LHCN-M2 (cell line): ENCODE data around the gene CHPF. TPM values are rescaled to one million over a fixed set of nuclear protein-coding genes. Genes with fewer than 3 reads are reported as not detected.

Experiments
- DNase-seq: peaks from one replicate; pipeline ENCODE4 v3.0.0-alpha.2; 2012; ENCODE audit warnings: low read depth
- total RNA-seq: library from RNA; depleted of rRNA; stranded (reverse); fragments of >200 nt; gene quantifications from 2 replicates; pipeline ENCODE4 v1.2.3, GENCODE V29; 2014

CHPF gene
- total RNA-seq, 1 experiment from 2014 or later: 246 TPM

GRCh38 chr2:219569041-219569440 lies 25.4 kb upstream of the CHPF start:
- DNase-seq: no peak

DNA sequence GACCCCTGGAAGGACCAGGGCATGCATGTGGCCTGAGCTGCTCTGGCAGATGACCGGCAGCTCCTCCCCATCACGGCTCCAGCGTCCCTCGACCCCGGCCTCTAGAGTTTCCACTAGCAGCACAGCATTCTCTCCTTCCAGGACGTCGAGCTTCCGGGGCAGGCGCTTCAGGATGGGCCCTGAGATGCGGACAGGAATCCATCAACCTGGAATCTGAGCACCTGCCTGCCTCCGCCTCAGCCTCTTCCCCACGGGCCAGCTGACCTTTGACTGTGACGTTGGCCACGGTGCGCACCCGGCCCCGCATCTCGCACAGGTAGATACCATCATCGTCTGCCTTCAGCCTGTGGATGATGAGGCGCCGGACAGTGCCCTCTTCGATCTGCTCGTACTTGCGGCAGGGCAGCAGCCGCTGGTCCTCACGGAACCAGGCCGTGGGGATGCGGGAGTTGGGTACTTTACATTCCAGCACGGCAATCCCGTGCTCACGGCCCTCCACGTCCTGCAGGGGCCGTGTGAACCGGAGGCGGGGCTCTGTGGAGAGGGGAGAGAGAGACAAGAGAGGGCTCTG lies 24.3 kb upstream of the CHPF start:
- no peak for DNase-seq

- DNase-seq: no peak
Measured at GRCh38 chr2:219567131-219567530, 23.5 kb upstream of the CHPF start.

- no peak for DNase-seq
Measured at GRCh38 chr2:219566640-219567039, 23.0 kb upstream of the CHPF start.

GRCh38 chr2:219565130-219566080 lies 21.8 kb upstream of the CHPF start:
- DNase-seq: no peak

DNA sequence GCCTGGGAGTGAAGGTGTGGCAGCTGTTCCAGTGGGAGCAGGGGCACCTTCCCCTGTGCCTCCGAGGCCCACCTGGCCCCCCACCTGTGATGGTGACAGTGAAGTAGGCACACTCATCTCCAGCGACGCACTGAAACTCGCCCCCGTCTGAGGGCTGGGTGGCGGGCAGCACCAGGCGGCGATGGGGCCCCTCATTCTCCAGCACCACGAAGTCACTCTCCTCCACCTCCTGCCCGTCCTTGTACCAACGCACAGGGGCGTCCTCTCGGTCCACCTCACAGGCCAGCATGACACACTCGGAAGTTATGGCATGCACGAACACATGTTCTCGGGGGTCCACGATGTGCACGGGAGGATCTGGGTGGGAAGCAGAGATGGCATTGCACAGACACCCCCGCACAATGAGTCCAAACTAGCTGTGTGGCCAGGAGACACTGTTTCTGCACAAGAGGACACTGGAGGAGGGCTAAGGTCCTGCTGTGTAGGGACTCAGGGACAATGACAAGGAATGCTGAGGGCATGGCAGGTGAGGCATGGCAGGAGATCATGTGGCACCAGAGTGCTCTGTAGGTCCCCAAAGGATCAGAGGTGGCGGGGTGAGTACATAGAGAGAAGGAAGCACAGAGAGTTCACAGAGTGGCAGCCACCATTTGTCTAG lies 19.8 kb upstream of the CHPF start:
- DNase-seq: no peak

GRCh38 chr2:219562049-219563020 lies 18.7 kb upstream of the CHPF start:
- DNase-seq: no peak

GRCh38 chr2:219561179-219562048 lies 17.8 kb upstream of the CHPF start:
- no peak for DNase-seq

DNA sequence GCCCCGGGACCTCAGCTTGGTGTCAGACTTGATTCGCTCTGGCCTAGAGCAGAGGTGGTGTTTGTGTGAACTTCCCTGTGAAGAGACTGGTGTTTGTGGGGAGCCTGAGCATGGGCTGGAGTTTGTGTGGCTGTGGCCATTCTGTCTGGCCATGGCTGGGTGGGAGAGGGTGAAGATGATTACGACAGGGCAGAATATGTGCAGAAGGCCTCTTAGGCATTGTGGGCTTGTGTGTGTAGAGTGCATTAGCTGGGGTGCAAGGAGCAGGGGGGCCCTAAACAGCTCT lies 17.2 kb upstream of the CHPF start:
- DNase-seq: no peak

DNA sequence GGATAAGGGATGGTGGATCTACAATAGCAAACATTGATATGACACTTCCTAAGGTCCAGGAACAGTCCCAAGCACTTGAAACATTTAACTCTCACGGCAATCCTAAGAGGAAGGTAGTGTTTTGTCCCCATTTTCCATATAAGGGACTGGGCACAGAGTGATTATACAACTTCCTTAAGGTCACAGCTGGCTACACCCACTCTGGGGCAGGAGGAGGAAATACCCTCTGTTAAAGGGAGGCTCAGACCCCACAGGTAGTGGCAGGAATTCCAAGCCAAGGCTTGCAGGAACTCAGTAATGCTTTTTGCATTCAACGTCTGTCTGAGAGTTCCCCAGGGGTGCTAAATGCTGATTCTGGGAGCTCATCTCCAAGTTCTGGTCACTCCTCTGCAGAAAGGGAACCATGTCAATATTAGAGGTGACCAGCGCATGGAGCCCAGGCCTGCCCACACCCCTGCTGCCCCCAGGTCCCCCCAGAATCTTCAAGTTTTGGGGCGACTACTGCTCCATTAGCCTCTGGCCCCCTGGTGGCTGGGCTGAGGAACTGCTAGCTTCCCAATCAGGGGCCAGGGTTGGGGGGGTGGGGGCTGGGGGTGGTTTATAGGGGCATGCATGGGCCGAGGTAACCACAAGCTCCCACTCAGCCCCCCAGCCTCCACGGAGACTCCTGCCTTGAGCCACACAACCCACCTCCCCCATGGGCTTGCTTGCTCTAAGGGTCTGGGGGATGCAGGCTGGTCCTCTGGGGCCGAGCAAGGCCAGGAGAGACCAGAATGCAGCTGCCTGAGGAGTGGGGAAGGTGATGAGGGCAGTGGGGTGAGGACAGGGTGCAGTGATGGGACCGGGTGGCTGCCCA lies 16.7 kb upstream of the CHPF start:
- DNase-seq: no peak

DNA sequence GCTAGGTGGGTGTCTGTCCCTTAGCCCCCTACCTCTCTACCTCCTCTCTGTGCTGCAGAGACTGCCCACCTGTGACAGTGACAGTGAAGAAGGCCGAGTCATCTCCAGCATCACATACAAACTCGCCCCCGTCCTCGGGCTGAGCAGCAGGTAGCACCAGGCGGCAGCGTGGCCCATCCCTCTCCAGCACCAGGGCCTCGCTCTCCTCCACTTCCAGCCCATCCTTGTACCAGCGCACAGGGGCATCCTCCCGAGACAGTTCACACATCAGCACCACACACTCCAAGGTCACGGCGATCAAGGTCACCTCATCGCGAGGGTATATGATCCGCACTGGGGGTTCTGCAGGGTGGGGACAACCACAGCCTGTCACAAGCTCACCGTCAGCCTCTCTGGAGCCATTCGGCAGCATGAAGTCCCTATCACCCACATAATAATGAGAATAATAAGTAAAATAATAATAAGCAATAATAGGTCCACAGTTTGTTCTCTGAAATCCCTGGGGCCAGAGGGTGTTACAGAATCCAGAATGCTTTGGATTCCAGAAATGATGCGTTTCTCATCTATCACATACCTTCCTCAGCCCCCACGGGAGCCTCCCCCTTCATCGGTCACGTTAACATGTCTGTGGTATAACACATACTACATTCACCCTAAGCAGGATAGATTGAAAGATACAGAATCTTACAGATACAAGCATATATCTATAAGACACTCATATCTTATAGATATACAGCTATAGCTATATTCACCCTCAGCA lies 15.7 kb upstream of the CHPF start:
- no peak for DNase-seq

DNA sequence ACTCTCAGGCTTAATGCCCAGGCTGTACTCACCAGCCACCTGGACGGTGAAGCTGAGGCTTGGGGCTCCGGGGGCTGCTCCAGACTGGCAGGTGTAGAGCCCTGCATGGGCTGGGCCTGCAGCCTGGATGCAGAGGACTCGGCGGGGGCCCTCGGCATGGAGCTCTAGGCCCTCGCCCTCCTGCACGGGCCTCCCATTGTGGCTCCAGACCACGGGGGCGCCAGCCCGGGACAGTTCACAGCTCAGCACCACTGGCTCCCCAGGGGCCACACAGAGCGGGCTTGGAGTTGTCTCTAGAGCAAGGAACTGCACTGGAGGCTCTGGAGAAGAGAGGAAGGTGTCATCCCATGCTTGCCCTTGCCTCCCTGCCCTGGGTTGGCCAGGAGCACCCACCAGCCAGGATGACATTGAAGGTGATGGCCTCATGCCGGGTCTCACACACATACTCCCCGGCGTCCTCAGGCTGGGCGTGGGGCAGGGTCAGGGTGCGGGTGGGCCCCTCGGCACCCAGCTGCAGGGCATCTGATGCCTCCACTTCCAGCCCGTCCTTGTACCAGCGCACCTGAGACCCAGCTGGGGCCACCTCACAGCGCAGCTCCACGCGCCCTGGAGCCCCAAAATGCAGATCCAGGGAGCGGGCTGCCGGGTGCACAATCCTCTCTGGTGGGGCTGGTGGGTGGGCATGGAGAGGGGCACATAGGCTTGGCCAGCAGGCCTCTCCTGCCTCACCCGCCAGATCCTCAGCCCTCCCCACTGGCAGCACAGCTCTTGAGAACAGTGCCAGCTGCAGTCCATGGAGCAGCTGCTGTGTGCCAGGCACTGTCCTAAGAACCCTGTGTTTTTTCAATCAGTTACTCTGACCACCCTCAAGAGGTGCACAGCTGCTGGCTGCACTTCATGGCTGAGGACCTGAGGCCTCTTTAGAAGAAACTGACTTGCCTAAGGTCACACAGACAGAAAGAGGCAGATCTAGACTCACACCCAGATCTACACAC lies 14.5 kb upstream of the CHPF start:
- peak; percentile 23 for DNase-seq

DNA sequence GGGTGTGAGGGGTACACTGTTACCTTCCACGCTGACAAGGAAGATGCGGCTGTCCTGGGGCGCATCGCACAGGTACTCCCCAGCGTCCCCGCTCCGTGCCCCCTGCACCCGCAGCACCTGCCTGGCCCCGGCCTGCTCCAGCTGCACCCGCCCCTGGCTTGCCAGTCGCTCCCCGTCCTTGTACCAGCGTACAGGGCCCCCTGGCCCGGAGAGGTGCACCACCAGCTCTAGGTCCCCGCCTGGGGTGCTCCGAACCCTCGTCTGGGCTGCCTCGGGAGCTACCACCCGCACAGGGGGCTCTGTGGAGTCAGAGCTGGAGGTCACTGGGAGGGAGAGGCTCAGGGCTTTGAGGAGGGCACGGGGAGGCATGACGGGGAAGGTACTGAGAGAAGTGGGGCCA lies 13.7 kb upstream of the CHPF start:
- no peak for DNase-seq

DNA sequence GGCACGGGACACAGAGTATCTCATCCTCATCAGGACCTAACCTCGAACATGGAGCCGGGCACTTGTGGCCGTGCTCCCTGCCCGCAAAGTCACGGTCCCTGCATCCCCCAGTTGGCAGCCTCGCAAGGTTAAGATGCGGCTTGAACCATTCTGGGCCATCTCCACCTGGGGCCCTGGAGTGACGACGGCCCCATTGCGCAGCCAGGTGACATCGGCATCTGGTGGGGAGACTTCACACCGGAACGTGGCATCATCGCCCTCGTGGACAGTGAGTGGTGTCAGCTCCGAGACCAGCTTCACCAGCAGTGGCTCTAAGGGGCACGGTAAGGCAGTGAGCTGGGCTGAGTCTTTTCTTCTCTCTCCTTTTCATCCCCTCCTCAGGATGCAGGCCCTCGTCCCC lies 12.8 kb upstream of the CHPF start:
- DNase-seq: no peak

DNA sequence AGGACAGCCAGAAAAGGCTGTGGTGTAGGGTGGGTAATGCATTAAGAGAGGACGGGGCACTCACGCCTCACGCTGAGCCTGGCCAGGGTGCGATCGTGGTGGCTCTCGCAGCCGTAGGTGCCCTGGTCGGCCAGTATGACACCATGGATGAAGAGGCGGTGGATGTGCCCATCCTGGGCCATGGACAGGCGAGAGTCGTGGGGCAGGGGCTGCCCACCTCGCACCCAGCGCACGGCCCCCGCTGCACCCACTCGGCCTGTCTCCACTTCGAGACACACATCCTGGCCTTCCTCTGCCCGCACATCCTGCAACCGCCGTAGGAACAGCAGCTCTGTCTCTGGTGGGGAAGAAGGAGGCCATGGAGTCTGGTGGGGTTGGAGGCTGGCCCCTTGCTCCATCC lies 12.3 kb upstream of the CHPF start:
- DNase-seq: no peak

DNA sequence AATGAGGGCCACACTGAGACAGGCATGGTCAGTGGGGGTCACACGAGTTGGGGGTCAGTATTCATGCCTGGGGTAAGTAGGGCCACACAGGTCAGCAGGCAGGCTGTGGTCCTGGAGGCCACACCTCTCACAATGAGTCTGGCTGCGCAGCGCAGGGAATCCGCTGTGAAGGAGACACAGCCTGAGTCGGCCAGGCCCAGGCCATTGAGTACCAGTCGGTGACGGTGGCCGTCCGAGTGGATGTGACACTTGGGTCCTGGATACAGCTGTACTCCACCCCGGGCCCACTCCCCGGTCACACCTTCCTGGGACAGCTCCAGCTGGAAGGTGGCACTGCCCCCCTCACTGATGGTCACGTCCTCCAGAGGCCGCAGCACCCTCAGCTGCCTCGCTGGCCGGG lies 10.7 kb upstream of the CHPF start:
- DNase-seq: no peak

GRCh38 chr2:219553463-219553963 lies 9.9 kb upstream of the CHPF start:
- no peak for DNase-seq

GRCh38 chr2:219553168-219553417 lies 9.5 kb upstream of the CHPF start:
- DNase-seq: no peak
